Measurements from ENCODE around the gene ENOX1. TPM values are rescaled to one million over a fixed set of nuclear protein-coding genes. Genes with fewer than 3 reads are reported as not detected.
A peak's percentile ranks its signal among the peaks of the same experiment; 100 is the strongest.

ENOX1 gene
- total and polyA plus RNA-seq, 4 experiments from 2014 or later = not detected

DNA sequence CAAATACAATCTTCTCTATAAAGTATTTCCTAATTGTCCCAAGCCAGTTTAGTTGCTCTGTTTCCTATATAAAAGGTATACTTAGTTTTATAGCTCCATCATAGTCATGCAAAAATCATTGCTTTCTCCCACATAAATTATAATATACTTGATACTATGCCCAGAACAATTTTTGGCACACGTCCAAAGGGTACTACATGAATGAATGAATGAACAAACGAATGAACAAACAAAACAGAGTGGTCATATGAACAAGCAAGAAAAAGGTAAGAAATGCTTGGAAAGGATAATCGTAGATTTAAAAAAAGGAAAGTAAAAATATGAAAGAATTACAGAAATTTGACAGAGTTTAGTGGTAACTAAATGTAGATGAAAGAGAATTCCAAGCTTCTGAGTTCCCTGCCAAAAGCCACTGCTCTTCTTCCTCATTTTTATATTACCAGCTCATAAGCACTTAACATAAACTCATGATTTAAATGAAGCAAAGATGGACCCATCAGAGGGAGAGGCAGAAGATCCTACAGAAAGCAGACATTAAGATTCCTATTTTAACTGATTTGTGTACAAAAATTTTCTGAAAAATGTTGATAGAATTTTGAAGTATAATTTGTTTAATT, 123.2 kb downstream of the ENOX1 start:
- H3K9me3 Mint-ChIP-seq = no peaks in the 10 kb centered on the region
- POLR2A ChIA-PET (ENCODE audit: partially characterized antibody) = interaction anchor here (0.6 kb wide), 1 partner anchor 74 kb away, joined by 3 read pairs; no protein-coding TSS in a partner anchor

DNA sequence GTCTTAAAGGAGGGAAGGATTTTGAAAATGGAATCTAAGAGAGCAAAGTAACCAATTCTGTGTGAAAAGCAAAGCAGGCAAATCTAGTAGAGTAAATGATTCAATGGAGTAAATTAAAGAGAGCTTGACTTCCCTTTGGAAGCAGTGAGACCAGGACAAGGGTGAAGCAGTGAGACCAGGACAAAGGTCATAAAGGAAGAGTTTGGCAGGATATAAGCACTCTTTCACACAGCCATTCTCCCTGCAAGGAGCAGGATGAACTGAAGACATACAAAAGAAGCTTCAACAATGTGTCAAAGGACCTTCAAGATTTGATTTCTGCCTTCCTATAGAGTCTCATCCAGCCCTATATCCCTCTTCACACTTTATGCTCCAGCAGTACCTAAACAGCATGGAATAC, 123.8 kb downstream of the ENOX1 start:
- no peaks in the 10 kb centered on the region for H3K27me3 ChIP-seq (ENCODE audit: insufficient read depth, low read length)
- Mint-ChIP-seq H3K27ac (no peak overlapping the region), H3K27me3 (peaks cover 2 to 3% of the 10 kb centered on the region in 2 donors), H3K36me3 (no peaks in the 10 kb centered on the region), H3K4me3 (no peak overlapping the region), H3K9me3 (no peaks in the 10 kb centered on the region), H3K4me1 (peaks cover 5 to 11% (median 8%) of the 10 kb centered on the region in 4 donors)
- H3K9me3 ChIP-seq (ENCODE audit: control insufficient read depth in 1 of 2, low read length in 2 of 2) = no peaks in the 10 kb centered on the region
- DNase-seq = no peak
- CTCF ChIA-PET (ENCODE audit: partially characterized antibody) = no interaction called here
- peaks cover 6% of the 10 kb centered on the region for H3K4me1 ChIP-seq (ENCODE audit: insufficient read depth, low read length)
- H3K4me3 ChIP-seq (ENCODE audit: low read length in 2 of 2) = no peak overlapping the region
- POLR2A ChIA-PET (ENCODE audit: partially characterized antibody) = no interaction called here
- no peak overlapping the region for H3K27ac ChIP-seq (ENCODE audit: low read depth, low read length)
- no peaks in the 10 kb centered on the region for H3K36me3 ChIP-seq (ENCODE audit: insufficient read depth, low read length)
- intact Hi-C loops (cut with micrococcal nuclease) = no loop called here

More for the DNA sequence above, 123.2 kb downstream of the ENOX1 start:
- peaks cover 1 to 2% of the 10 kb centered on the region in 2 donors for H3K27me3 Mint-ChIP-seq
- H3K4me1 Mint-ChIP-seq = peaks cover 5 to 11% (median 8%) of the 10 kb centered on the region in 4 donors
- H3K27me3 ChIP-seq (ENCODE audit: insufficient read depth, low read length) = no peaks in the 10 kb centered on the region
- H3K36me3 Mint-ChIP-seq = no peaks in the 10 kb centered on the region
- intact Hi-C loops (cut with micrococcal nuclease) = no loop called here
- no peak overlapping the region for H3K27ac ChIP-seq (ENCODE audit: low read depth, low read length)
- no peak overlapping the region for H3K27ac Mint-ChIP-seq
- CTCF ChIA-PET (ENCODE audit: partially characterized antibody) = no interaction called here
- H3K9me3 ChIP-seq (ENCODE audit: control insufficient read depth in 1 of 2, low read length in 2 of 2) = no peaks in the 10 kb centered on the region
- no peak for DNase-seq
- H3K4me3 Mint-ChIP-seq = no peak overlapping the region
- no peaks in the 10 kb centered on the region for H3K36me3 ChIP-seq (ENCODE audit: insufficient read depth, low read length)
- H3K4me1 ChIP-seq (ENCODE audit: insufficient read depth, low read length) = peaks cover 6% of the 10 kb centered on the region
- no peak overlapping the region for H3K4me3 ChIP-seq (ENCODE audit: low read length in 2 of 2)

- CTCF ChIA-PET (ENCODE audit: partially characterized antibody) = no interaction called here
- intact Hi-C loops (cut with micrococcal nuclease) = no loop called here
- POLR2A ChIA-PET (ENCODE audit: partially characterized antibody) = no interaction called here
- no peaks in the 10 kb centered on the region for H3K9me3 ChIP-seq (ENCODE audit: control insufficient read depth in 1 of 2, low read length in 2 of 2)
- no peaks in the 10 kb centered on the region for H3K27me3 ChIP-seq (ENCODE audit: insufficient read depth, low read length)
- Mint-ChIP-seq H3K4me3 (no peak overlapping the region), H3K9me3 (no peaks in the 10 kb centered on the region), H3K4me1 (peaks cover 5 to 11% (median 8%) of the 10 kb centered on the region in 4 donors), H3K36me3 (no peaks in the 10 kb centered on the region), H3K27me3 (peaks cover 2 to 3% of the 10 kb centered on the region in 2 donors), H3K27ac (no peak overlapping the region)
- no peak for DNase-seq
- H3K4me3 ChIP-seq (ENCODE audit: low read length in 2 of 2) = no peak overlapping the region
- no peaks in the 10 kb centered on the region for H3K36me3 ChIP-seq (ENCODE audit: insufficient read depth, low read length)
- H3K27ac ChIP-seq (ENCODE audit: low read depth, low read length) = no peak overlapping the region
- H3K4me1 ChIP-seq (ENCODE audit: insufficient read depth, low read length) = peaks cover 6% of the 10 kb centered on the region
Measured at GRCh38 chr13:43661161-43661830, 125.5 kb downstream of the ENOX1 start.

DNA sequence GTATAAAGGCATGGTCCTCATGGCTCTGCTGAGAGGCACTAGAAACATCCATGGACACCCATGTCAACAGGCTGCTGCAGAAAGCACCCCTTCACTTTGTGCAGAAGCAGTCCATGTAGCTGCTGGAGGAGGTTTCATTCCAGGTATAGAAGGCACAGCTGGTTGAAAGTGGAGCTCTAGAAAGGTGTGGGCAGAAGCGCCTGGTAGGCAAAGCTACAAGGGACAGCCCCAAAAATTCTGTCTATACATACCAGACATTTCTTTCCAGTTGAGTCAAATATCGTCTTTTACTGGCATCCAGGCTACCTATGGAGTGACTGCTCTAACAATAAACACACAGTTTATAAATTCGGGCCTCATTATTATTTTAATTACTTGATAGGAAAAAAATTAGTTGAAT, 129.3 kb downstream of the ENOX1 start:
- H3K36me3 ChIP-seq (ENCODE audit: insufficient read depth, low read length) = no peaks in the 10 kb centered on the region
- H3K4me1 ChIP-seq (ENCODE audit: insufficient read depth, low read length) = no peaks in the 10 kb centered on the region
- H3K9me3 Mint-ChIP-seq = no peaks in the 10 kb centered on the region
- H3K36me3 Mint-ChIP-seq = no peaks in the 10 kb centered on the region
- intact Hi-C loops (cut with micrococcal nuclease) = no loop called here
- DNase-seq = no peak
- ChIA-PET POLR2A (ENCODE audit: partially characterized antibody) (no interaction called here), CTCF (ENCODE audit: partially characterized antibody) (no interaction called here)
- no peak overlapping the region for H3K4me3 ChIP-seq (ENCODE audit: low read length in 2 of 2)
- H3K27me3 ChIP-seq (ENCODE audit: insufficient read depth, low read length) = no peaks in the 10 kb centered on the region
- H3K4me3 Mint-ChIP-seq = no peak overlapping the region
- no peaks in the 10 kb centered on the region for H3K9me3 ChIP-seq (ENCODE audit: control insufficient read depth in 1 of 2, low read length in 2 of 2)
- no peaks in the 10 kb centered on the region for H3K4me1 Mint-ChIP-seq
- H3K27ac ChIP-seq (ENCODE audit: low read depth, low read length) = no peak overlapping the region
- no peak overlapping the region for H3K27ac Mint-ChIP-seq
- peaks cover 2 to 4% of the 10 kb centered on the region in 2 donors for H3K27me3 Mint-ChIP-seq

DNA sequence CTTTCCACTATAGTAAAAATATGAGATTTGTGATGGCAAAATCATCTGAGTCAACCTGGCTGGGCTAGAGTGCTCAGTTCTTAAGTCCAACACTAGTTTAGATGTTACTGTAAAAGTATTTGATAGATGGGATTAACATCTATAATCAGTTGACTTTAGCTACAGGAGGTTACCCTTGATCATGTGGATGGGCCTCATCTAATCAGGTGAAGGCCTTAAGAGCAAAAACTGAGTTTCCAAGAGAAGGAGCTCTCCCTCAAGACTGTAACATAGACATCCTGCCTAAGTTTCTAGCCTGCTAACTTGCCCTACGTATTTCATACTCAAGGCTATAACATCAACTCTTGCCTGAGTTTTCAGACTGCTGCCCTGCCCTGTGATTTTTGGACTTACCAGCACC, 132.8 kb downstream of the ENOX1 start:
- Mint-ChIP-seq H3K27me3 (peaks cover 1 to 5% of the 10 kb centered on the region in 2 donors), H3K27ac (no peak overlapping the region), H3K9me3 (no peaks in the 10 kb centered on the region), H3K4me1 (no peaks in the 10 kb centered on the region), H3K4me3 (no peak overlapping the region), H3K36me3 (no peaks in the 10 kb centered on the region)
- Histone ChIP-seq H3K4me1 (ENCODE audit: insufficient read depth, low read length) (no peaks in the 10 kb centered on the region), H3K27me3 (ENCODE audit: insufficient read depth, low read length) (no peaks in the 10 kb centered on the region), H3K36me3 (ENCODE audit: insufficient read depth, low read length) (no peaks in the 10 kb centered on the region), H3K9me3 (ENCODE audit: control insufficient read depth in 1 of 2, low read length in 2 of 2) (no peaks in the 10 kb centered on the region), H3K4me3 (ENCODE audit: low read length in 2 of 2) (no peak overlapping the region), H3K27ac (ENCODE audit: low read depth, low read length) (no peak overlapping the region)
- ChIA-PET POLR2A (ENCODE audit: partially characterized antibody) (no interaction called here), CTCF (ENCODE audit: partially characterized antibody) (no interaction called here)
- intact Hi-C loops (cut with micrococcal nuclease) = no loop called here
- DNase-seq = no peak

GRCh38 chr13:43653395-43653794, 133.4 kb downstream of the ENOX1 start:
- Histone ChIP-seq H3K4me1 (ENCODE audit: insufficient read depth, low read length) (no peaks in the 10 kb centered on the region), H3K4me3 (ENCODE audit: low read length in 2 of 2) (no peak overlapping the region), H3K27ac (ENCODE audit: low read depth, low read length) (no peak overlapping the region), H3K36me3 (ENCODE audit: insufficient read depth, low read length) (no peaks in the 10 kb centered on the region), H3K9me3 (ENCODE audit: control insufficient read depth in 1 of 2, low read length in 2 of 2) (no peaks in the 10 kb centered on the region), H3K27me3 (ENCODE audit: insufficient read depth, low read length) (no peaks in the 10 kb centered on the region)
- peaks cover 0 to 4% of the 10 kb centered on the region in 2 donors for H3K27me3 Mint-ChIP-seq
- POLR2A ChIA-PET (ENCODE audit: partially characterized antibody) = no interaction called here
- H3K4me1 Mint-ChIP-seq = no peaks in the 10 kb centered on the region
- no peaks in the 10 kb centered on the region for H3K9me3 Mint-ChIP-seq
- DNase-seq = no peak
- H3K27ac Mint-ChIP-seq = no peak overlapping the region
- H3K36me3 Mint-ChIP-seq = no peaks in the 10 kb centered on the region
- no peak overlapping the region for H3K4me3 Mint-ChIP-seq
- intact Hi-C loops (cut with micrococcal nuclease) = no loop called here
- CTCF ChIA-PET (ENCODE audit: partially characterized antibody) = no interaction called here

DNA sequence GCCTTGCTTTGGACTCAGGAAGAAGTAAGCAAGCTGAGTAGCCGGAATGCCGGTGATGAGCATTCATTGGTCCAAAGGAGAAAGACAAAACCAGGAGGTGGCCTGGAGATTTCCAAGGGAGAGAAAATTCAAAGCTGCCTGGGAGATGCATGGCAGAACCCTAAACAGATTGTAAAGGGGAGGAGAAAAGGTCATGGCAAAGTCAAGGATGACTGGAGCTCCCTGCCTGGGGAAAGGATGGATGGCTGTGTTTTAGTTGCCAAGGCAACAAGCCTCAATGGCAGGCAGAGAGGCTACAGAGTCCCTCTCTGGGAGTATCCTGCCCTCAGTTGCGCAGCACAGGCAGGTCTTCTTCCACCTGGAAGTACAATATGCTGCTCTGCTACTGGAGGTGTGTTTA, 134.0 kb downstream of the ENOX1 start:
- peaks cover 0 to 2% (median 0%) of the 10 kb centered on the region in 8 donors for H3K9me3 Mint-ChIP-seq
- CTCF ChIA-PET (ENCODE audit: partially characterized antibody) = no interaction called here
- intact Hi-C loops (cut with micrococcal nuclease) = no loop called here

More for the DNA sequence above, 134.0 kb downstream of the ENOX1 start:
- POLR2A ChIA-PET (ENCODE audit: partially characterized antibody) = no interaction called here
- H3K4me1 Mint-ChIP-seq = no peaks in the 10 kb centered on the region
- DNase-seq = no peak
- Histone ChIP-seq H3K36me3 (ENCODE audit: insufficient read depth, low read length) (no peaks in the 10 kb centered on the region), H3K4me3 (ENCODE audit: low read length in 2 of 2) (no peak overlapping the region), H3K4me1 (ENCODE audit: insufficient read depth, low read length) (no peaks in the 10 kb centered on the region), H3K27me3 (ENCODE audit: insufficient read depth, low read length) (no peaks in the 10 kb centered on the region), H3K9me3 (ENCODE audit: control insufficient read depth in 1 of 2, low read length in 2 of 2) (no peaks in the 10 kb centered on the region), H3K27ac (ENCODE audit: low read depth, low read length) (no peak overlapping the region)
- H3K36me3 Mint-ChIP-seq = no peaks in the 10 kb centered on the region
- H3K4me3 Mint-ChIP-seq = peak overlapping the region in 1 of 8 donors; percentile 62
- H3K27me3 Mint-ChIP-seq = peaks cover 0 to 3% of the 10 kb centered on the region in 2 donors
- H3K27ac Mint-ChIP-seq = no peak overlapping the region

All from CD4-positive, alpha-beta memory T cell (primary cell).